Duodenal mucosa (tissue), 2 donors: ENCODE measurements around the gene GMDS.

Experiments
- H3K27ac ChIP-seq: one replicate; pipeline ENCODE4 v1.7.0; 2013; ENCODE audit warnings: low read depth, low read length
- H3K27me3 ChIP-seq, 2 donors: one replicate each; pipeline ENCODE4 v1.7.0; 2013; ENCODE audit warnings: low read length in 2 of 2, control low read depth in 1 of 2; ENCODE audit not compliant: insufficient read depth in 2 of 2, control insufficient read depth in 1 of 2
- H3K36me3 ChIP-seq, 2 donors: one replicate each; pipeline ENCODE4 v1.7.0; 2013; ENCODE audit warnings: low read length in 2 of 2, control low read depth in 1 of 2; ENCODE audit not compliant: insufficient read depth in 2 of 2, control insufficient read depth in 1 of 2
- H3K4me1 ChIP-seq, 2 donors: one replicate each; pipeline ENCODE4 v1.7.0; 2013; ENCODE audit warnings: low read length in 2 of 2, control low read depth in 1 of 2; ENCODE audit not compliant: insufficient read depth in 2 of 2, control insufficient read depth in 1 of 2
- H3K4me3 ChIP-seq, 2 donors: one replicate each; pipeline ENCODE4 v1.7.0; 2013; ENCODE audit warnings: low read length in 2 of 2, low read depth in 1 of 2
- H3K9ac ChIP-seq, 2 donors: one replicate each; pipeline ENCODE4 v1.7.0; 2013; ENCODE audit warnings: low read length in 2 of 2, low read depth in 1 of 2
- H3K9me3 ChIP-seq, 2 donors: one replicate each; pipeline ENCODE4 v1.7.0; 2013; ENCODE audit warnings: low read length in 2 of 2, control low read depth in 1 of 2; ENCODE audit not compliant: control insufficient read depth in 1 of 2

GMDS gene

GRCh38 chr6:2148748-2149147, 96.7 kb downstream of the GMDS start:
- Histone ChIP-seq H3K36me3 (peaks cover 0 to 5% of the 10 kb centered on the region in 2 donors), H3K27ac (no peak overlapping the region), H3K9me3 (no peaks in the 10 kb centered on the region), H3K4me1 (peaks cover 0 to 22% of the 10 kb centered on the region in 2 donors), H3K27me3 (no peaks in the 10 kb centered on the region), H3K4me3 (no peak overlapping the region), H3K9ac (no peak overlapping the region)

- Histone ChIP-seq H3K4me3 (no peak overlapping the region), H3K4me1 (peaks cover 0 to 22% of the 10 kb centered on the region in 2 donors), H3K27me3 (no peaks in the 10 kb centered on the region), H3K36me3 (peaks cover 0 to 5% of the 10 kb centered on the region in 2 donors), H3K9ac (no peak overlapping the region), H3K27ac (no peak overlapping the region), H3K9me3 (no peaks in the 10 kb centered on the region)
Measured at GRCh38 chr6:2147766-2148448, 97.5 kb downstream of the GMDS start.

- Histone ChIP-seq H3K36me3 (peaks cover 0 to 5% of the 10 kb centered on the region in 2 donors), H3K27me3 (no peaks in the 10 kb centered on the region), H3K4me1 (peaks cover 0 to 22% of the 10 kb centered on the region in 2 donors), H3K4me3 (no peak overlapping the region), H3K27ac (no peak overlapping the region), H3K9me3 (no peaks in the 10 kb centered on the region), H3K9ac (no peak overlapping the region)
Measured at GRCh38 chr6:2147261-2147660, 98.1 kb downstream of the GMDS start.

- Histone ChIP-seq H3K9ac (no peak overlapping the region), H3K4me1 (peaks cover 0 to 22% of the 10 kb centered on the region in 2 donors), H3K27ac (no peak overlapping the region), H3K36me3 (peaks cover 0 to 5% of the 10 kb centered on the region in 2 donors), H3K9me3 (no peaks in the 10 kb centered on the region), H3K4me3 (no peak overlapping the region), H3K27me3 (no peaks in the 10 kb centered on the region)
Measured at GRCh38 chr6:2144210-2144609, 101.2 kb downstream of the GMDS start.

- H3K4me1 ChIP-seq = peaks cover 0 to 16% of the 10 kb centered on the region in 2 donors
- no peaks in the 10 kb centered on the region for H3K9me3 ChIP-seq
- peaks cover 0 to 5% of the 10 kb centered on the region in 2 donors for H3K36me3 ChIP-seq
- no peak overlapping the region for H3K4me3 ChIP-seq
- H3K27ac ChIP-seq = no peak overlapping the region
- H3K9ac ChIP-seq = no peak overlapping the region
- H3K27me3 ChIP-seq = no peaks in the 10 kb centered on the region
Measured at GRCh38 chr6:2141644-2142290, 103.6 kb downstream of the GMDS start.

GRCh38 chr6:2140438-2141128, 104.8 kb downstream of the GMDS start:
- H3K27me3 ChIP-seq = no peaks in the 10 kb centered on the region

GRCh38 chr6:2135401-2135800, 110.0 kb downstream of the GMDS start:
- no peak overlapping the region for H3K4me3 ChIP-seq
- H3K27ac ChIP-seq = no peak overlapping the region
- H3K9ac ChIP-seq = no peak overlapping the region
- H3K36me3 ChIP-seq = no peaks in the 10 kb centered on the region
- H3K4me1 ChIP-seq = peaks cover 32 to 42% of the 10 kb centered on the region in 2 donors
- H3K27me3 ChIP-seq = no peaks in the 10 kb centered on the region
- H3K9me3 ChIP-seq = no peaks in the 10 kb centered on the region

More at GRCh38 chr6:2140438-2141128, 104.8 kb downstream of the GMDS start:
- Histone ChIP-seq H3K4me3 (no peak overlapping the region), H3K36me3 (no peaks in the 10 kb centered on the region), H3K4me1 (peaks cover 5 to 10% of the 10 kb centered on the region in 2 donors), H3K9ac (no peak overlapping the region), H3K27ac (no peak overlapping the region), H3K9me3 (no peaks in the 10 kb centered on the region)

- Histone ChIP-seq H3K4me1 (peaks cover 32 to 42% of the 10 kb centered on the region in 2 donors), H3K27me3 (no peaks in the 10 kb centered on the region), H3K9me3 (no peaks in the 10 kb centered on the region), H3K36me3 (no peaks in the 10 kb centered on the region), H3K9ac (no peak overlapping the region), H3K27ac (no peak overlapping the region), H3K4me3 (no peak overlapping the region)
Measured at GRCh38 chr6:2134554-2134953, 110.9 kb downstream of the GMDS start.

GRCh38 chr6:2133716-2134310, 111.6 kb downstream of the GMDS start:
- Histone ChIP-seq H3K4me3 (no peak overlapping the region), H3K27ac (no peak overlapping the region), H3K9ac (no peak overlapping the region), H3K4me1 (peaks cover 32 to 42% of the 10 kb centered on the region in 2 donors), H3K9me3 (no peaks in the 10 kb centered on the region), H3K36me3 (no peaks in the 10 kb centered on the region), H3K27me3 (no peaks in the 10 kb centered on the region)

GRCh38 chr6:2132916-2133315, 112.5 kb downstream of the GMDS start:
- Histone ChIP-seq H3K9ac (no peak overlapping the region), H3K27ac (no peak overlapping the region), H3K9me3 (no peaks in the 10 kb centered on the region), H3K4me3 (no peak overlapping the region), H3K27me3 (no peaks in the 10 kb centered on the region), H3K4me1 (peaks cover 32 to 42% of the 10 kb centered on the region in 2 donors), H3K36me3 (no peaks in the 10 kb centered on the region)
